Stimulated activated naive CD8-positive, alpha-beta T cell treated with anti-CD3 and anti-CD28 coated beads, Interleukin-15, amount 100 ng/mL, for 72 hours (primary cell): ENCODE measurements around the gene DUSP9.
"Not testable (repeated sequence)": the region's sequence is repeated elsewhere in the genome, so short reads cannot be mapped to it uniquely, and the experiment has no call there.

Experiments
- ATAC-seq: fragments of 150-1000 bp; cut with Tn5 transposase; 2 replicates; pipeline ENCODE4 v1.10.0; 2021; ENCODE audit warnings: mild to moderate bottlenecking, moderate library complexity
- DNase-seq, 2 donors: peaks; one replicate each; pipeline ENCODE4 v3.0.0; 2021 to 2022
- H3K27ac Mint-ChIP-seq, 2 donors: one replicate each; pipeline ENCODE4 v1.8.0; 2022; ENCODE audit warnings: mild to moderate bottlenecking in 2 of 2, mixed read lengths in 2 of 2, moderate library complexity in 2 of 2
- H3K27me3 Mint-ChIP-seq: one replicate; pipeline ENCODE4 v1.8.0; 2022; ENCODE audit warnings: mixed read lengths
- H3K4me1 Mint-ChIP-seq: one replicate; pipeline ENCODE4 v1.8.0; 2022; ENCODE audit warnings: mild to moderate bottlenecking, mixed read lengths
- H3K4me3 Mint-ChIP-seq, 2 donors: one replicate each; pipeline ENCODE4 v1.8.0; 2022; ENCODE audit warnings: mild to moderate bottlenecking in 2 of 2, mixed read lengths in 2 of 2, moderate library complexity in 1 of 2
- H3K9me3 Mint-ChIP-seq, 2 donors: one replicate each; pipeline ENCODE4 v1.8.0; 2022; ENCODE audit warnings: mixed read lengths in 2 of 2

Gene DUSP9

GRCh38 chrX:153696538-153696937, 49.5 kb downstream of the DUSP9 start:
- ATAC-seq, H3K27me3 Mint-ChIP-seq, H3K4me1 Mint-ChIP-seq, H3K4me3 Mint-ChIP-seq, DNase-seq, H3K9me3 Mint-ChIP-seq: not testable (repeated sequence)
- H3K27ac Mint-ChIP-seq: peak overlapping the region in 1 of 2 donors; percentile 19

DNA sequence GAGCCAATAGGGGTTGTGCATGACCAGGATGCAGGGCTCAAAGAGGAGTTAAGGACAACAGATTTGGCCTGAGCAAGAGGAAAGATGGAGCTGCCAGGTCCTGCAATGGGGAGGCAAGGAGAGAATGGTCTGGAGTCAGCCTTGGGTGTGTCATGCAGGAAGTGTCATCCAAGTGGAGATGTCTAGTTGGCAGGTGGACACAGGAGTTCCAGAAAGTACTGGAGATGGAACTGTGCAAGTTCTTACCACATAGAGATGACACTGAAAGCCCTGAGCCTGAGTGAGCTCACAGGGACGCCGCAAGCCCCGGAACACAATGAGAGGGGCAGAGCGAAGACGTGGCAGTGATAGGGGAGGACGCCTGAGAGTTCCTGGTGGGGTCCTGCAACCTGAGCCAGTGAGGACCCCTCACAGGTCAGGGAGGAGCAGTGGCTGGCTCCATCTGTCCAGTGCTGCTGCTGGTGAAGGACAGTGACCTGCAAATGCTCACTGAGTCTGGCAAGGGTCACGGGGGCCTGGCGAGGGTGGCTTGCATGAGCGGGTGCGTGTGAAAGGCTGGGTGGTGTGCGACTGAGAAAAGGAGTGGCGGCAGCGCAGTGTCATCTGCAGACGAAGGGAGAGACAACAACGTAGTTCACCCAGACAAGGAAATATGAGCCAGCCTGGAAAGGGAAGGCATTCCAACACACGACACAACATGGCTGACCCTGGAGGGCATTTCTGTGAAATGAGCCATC, 50.2 kb downstream of the DUSP9 start:
- not testable (repeated sequence) for H3K27me3 Mint-ChIP-seq, H3K9me3 Mint-ChIP-seq, DNase-seq, H3K4me3 Mint-ChIP-seq, H3K4me1 Mint-ChIP-seq, ATAC-seq
- H3K27ac Mint-ChIP-seq: peak overlapping the region in 1 of 2 donors; percentile 19

GRCh38 chrX:153697924-153698865, 51.2 kb downstream of the DUSP9 start:
- DNase-seq: no peak
- H3K27me3 Mint-ChIP-seq: no peaks in the 10 kb centered on the region
- no peaks in the 10 kb centered on the region for H3K4me1 Mint-ChIP-seq
- ATAC-seq: no peak
- H3K27ac Mint-ChIP-seq: no peak overlapping the region
- H3K4me3 Mint-ChIP-seq: no peak overlapping the region
- no peaks in the 10 kb centered on the region for H3K9me3 Mint-ChIP-seq

DNA sequence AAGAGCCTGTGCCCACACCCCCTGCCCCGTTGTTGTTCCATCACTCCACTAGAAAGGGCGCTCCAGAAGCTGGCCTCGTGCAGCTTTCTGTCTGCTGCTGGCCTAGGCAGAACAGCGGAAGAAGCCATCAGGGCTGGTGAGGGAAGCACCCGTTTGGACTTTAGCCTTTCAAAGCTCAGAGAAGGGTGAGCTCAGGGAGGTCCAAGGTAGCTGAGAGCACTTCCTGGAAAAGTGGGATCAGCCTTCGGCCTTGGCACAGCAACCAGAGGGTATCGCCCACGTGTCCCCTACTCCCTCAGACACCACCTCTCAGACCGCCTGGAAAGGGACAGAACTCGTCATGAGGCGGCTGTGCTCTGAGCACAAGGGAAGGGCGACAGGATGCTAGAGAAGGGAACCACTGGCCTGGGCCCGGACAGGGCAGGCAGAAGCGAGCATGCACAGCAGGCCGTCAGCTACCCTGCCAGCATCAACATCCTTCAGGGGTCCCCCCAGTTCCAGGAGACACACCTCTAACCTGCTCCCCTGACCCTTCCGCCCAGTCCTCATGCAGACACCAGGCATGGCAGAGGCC, 52.3 kb downstream of the DUSP9 start:
- not testable (repeated sequence) for H3K27ac Mint-ChIP-seq, H3K4me3 Mint-ChIP-seq

GRCh38 chrX:153699784-153700371, 52.9 kb downstream of the DUSP9 start:
- not testable (repeated sequence) for ATAC-seq, H3K9me3 Mint-ChIP-seq, H3K4me1 Mint-ChIP-seq, H3K27me3 Mint-ChIP-seq, DNase-seq, H3K4me3 Mint-ChIP-seq, H3K27ac Mint-ChIP-seq

More for the DNA sequence above, 52.3 kb downstream of the DUSP9 start:
- not testable (repeated sequence) for H3K4me1 Mint-ChIP-seq, H3K27me3 Mint-ChIP-seq, DNase-seq, ATAC-seq, H3K9me3 Mint-ChIP-seq

DNA sequence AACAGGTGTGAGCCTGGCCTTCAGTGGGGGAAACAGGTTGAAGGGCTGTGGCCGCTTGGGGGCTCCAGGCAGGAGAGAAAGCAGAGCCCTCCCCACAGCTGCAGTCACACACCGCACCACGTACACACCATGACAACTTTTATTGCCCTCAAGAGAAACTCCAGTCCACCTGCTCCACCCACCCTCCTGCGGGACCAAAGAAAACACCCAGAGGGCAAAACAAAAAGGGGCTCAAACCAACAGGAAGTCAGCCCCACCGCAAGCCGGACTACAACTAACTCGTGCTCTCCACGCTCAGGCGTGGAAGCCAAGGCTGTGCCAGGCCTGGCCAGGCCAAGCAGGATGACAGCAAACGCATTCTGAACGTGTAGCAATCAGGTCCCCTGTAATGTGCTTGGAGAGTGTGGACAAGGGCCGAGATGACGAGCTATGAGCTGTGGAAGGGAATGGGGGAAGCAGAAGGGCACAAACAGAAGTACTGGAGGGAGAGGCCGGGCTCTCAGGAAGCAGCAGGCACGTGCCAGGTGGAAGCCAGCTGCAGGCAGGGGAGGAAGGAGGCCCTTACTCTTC, 53.5 kb downstream of the DUSP9 start:
- ATAC-seq (no peak), DNase-seq (no peak)
- H3K9me3 Mint-ChIP-seq: no peaks in the 10 kb centered on the region
- H3K27ac Mint-ChIP-seq: peak overlapping the region in 1 of 2 donors; percentile 34
- H3K4me1 Mint-ChIP-seq: no peaks in the 10 kb centered on the region
- H3K27me3 Mint-ChIP-seq: no peaks in the 10 kb centered on the region
- no peak overlapping the region for H3K4me3 Mint-ChIP-seq
